SU-DHL-6 (cell line): ENCODE measurements around the gene CYP2W1.

ENCODE experiments used
- H2AFZ ChIP-seq: fragments of 200-600 bp; sonication (generic); 2 replicates; pipeline ENCODE4 v1.6.1; 2014; ENCODE audit warnings: low read depth, mild to moderate bottlenecking, moderate library complexity, mixed read lengths, antibody characterized with exemption, low read length; ENCODE audit not compliant: severe bottlenecking
- H3F3A ChIP-seq: fragments of 200-600 bp; shearing (Covaris generic); 2 replicates; pipeline ENCODE4 v1.6.0; 2016; ENCODE audit warnings: antibody characterized with exemption, mild to moderate bottlenecking; ENCODE audit not compliant: insufficient read depth
- H3K27ac ChIP-seq: fragments of 200-600 bp; sonication (generic); 2 replicates; pipeline ENCODE4 v1.5.1; 2016; ENCODE audit warnings: low read depth, mild to moderate bottlenecking, low read length, moderate library complexity, mixed read lengths
- H3K27me3 ChIP-seq: fragments of 200-600 bp; sonication (generic), shearing (Covaris generic); 2 replicates; pipeline ENCODE4 v1.6.0; 2014; ENCODE audit warnings: mild to moderate bottlenecking, low read length
- H3K36me3 ChIP-seq: fragments of 200-600 bp; sonication (generic); 2 replicates; pipeline ENCODE4 v1.6.1; 2014; ENCODE audit warnings: mild to moderate bottlenecking, low read length, mixed read lengths
- H3K4me2 ChIP-seq: fragments of 300-600, 200-600 bp; shearing (Covaris generic), sonication (generic); 2 replicates; pipeline ENCODE4 v1.6.0; 2014; ENCODE audit warnings: low read length, low read depth, mild to moderate bottlenecking; ENCODE audit not compliant: poor library complexity, severe bottlenecking
- H3K4me3 ChIP-seq: fragments of 200-600 bp; sonication (generic); 2 replicates; pipeline ENCODE4 v1.5.1; 2014; ENCODE audit warnings: antibody characterized with exemption, low read length, mild to moderate bottlenecking, mixed read lengths; ENCODE audit not compliant: insufficient read depth, poor library complexity, severe bottlenecking
- H3K79me2 ChIP-seq: fragments of 200-600 bp; sonication (generic); 2 replicates; pipeline ENCODE4 v1.6.1; 2014; ENCODE audit warnings: mild to moderate bottlenecking, low read length, moderate library complexity; ENCODE audit not compliant: insufficient read depth
- H3K9ac ChIP-seq: fragments of 200-600 bp; sonication (generic); 2 replicates; pipeline ENCODE4 v1.7.0; 2014; ENCODE audit warnings: mild to moderate bottlenecking, low read length
- H3K9me2 ChIP-seq: fragments of 200-600 bp; sonication (generic); replicated peaks from 2 replicates; pipeline ENCODE4 v1.6.1; 2014; ENCODE audit warnings: low read length; ENCODE audit not compliant: insufficient read depth
- H3K9me3 ChIP-seq: fragments of 200-600 bp; sonication (generic); 2 replicates; pipeline ENCODE4 v1.6.1; 2014; ENCODE audit warnings: low read length, mixed read lengths; ENCODE audit not compliant: insufficient read depth
- H4K20me1 ChIP-seq: fragments of 200-600 bp; sonication (generic); 2 replicates; pipeline ENCODE4 v1.6.1; 2014; ENCODE audit warnings: low read depth, mild to moderate bottlenecking, antibody characterized with exemption, low read length, moderate library complexity, mixed read lengths
- CTCF ChIP-seq: fragments of 200-600 bp; sonication (generic); IDR thresholded peaks from one replicate; pipeline ENCODE4 v1.5.1; 2017; ENCODE audit warnings: antibody characterized with exemption, mild to moderate bottlenecking, low read length, moderate library complexity; ENCODE audit not compliant: insufficient read depth, poor library complexity, severe bottlenecking
- EZH2phosphoT487 ChIP-seq: fragments of 200-600 bp; sonication (generic), shearing (Covaris generic); conservative IDR thresholded peaks from 2 replicates; pipeline ENCODE4 v1.6.1; 2018; ENCODE audit warnings: mild to moderate bottlenecking, antibody characterized with exemption, low read length, moderate library complexity, mixed read lengths

The CYP2W1 gene

DNA sequence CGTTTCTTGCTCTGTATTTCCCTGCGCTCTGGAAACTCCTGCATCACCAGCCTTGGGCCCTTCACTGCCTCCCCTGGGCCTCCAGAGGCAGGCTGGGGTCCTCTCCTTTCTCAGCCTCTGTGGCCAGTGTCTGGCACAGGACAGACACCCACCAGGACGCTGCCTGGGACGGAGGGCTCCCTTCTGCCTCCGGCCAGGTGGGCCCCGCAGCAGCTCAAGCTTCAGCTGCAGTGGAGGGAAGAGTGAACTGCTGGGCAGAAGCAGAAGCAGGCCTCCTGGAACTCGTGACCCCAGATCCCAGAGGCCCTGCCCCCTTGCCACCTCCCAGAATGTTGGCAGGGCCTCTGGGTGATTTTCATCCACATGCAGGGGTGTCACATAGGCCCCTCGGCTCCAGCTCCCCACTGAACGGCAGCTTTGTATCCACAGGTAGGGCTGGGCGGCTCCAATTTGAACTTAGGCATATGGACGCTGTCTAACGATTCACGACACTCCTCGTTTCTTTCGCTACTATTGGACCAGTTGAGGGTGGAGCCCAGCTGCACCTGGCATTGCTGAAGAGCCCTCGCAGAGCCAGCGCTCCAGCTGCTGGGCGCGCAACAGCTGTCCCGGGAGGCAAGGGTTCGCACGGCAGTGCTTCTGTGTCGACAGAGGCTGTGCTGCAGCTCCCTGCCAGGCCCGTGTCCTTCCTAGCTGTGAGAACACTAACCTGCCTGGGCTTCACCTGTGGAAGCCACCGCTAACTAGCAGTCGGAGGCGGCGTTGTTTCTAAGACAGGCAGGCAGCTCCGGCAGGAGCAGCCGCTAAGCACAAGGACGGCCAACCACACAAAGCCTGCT lies 43.0 kb downstream of the CYP2W1 start:
- H3K27ac ChIP-seq: peak overlapping the region; percentile 92
- H3K36me3 ChIP-seq: no peaks in the 10 kb centered on the region
- H3K79me2 ChIP-seq: no peaks in the 10 kb centered on the region
- H3K9ac ChIP-seq: peak overlapping the region; percentile 68; the same call in 1 of the 2 replicates
- no peak overlapping the region for H3K4me3 ChIP-seq
- H3K4me2 ChIP-seq: peak overlapping the region; percentile 66
- no peaks in the 10 kb centered on the region for H3K9me2 ChIP-seq
- H3K27me3 ChIP-seq: no peaks in the 10 kb centered on the region
- TF ChIP-seq CTCF: no peak
- no peak for TF ChIP-seq EZH2phosphoT487
- no peak overlapping the region for H2AFZ ChIP-seq
- peaks cover 41% of the 10 kb centered on the region for H3F3A ChIP-seq
- no peaks in the 10 kb centered on the region for H3K9me3 ChIP-seq
- 0 out of 2 replicates have a peak, but pooled peaks cover 3% of the 10 kb centered on the region for H4K20me1 ChIP-seq

DNA sequence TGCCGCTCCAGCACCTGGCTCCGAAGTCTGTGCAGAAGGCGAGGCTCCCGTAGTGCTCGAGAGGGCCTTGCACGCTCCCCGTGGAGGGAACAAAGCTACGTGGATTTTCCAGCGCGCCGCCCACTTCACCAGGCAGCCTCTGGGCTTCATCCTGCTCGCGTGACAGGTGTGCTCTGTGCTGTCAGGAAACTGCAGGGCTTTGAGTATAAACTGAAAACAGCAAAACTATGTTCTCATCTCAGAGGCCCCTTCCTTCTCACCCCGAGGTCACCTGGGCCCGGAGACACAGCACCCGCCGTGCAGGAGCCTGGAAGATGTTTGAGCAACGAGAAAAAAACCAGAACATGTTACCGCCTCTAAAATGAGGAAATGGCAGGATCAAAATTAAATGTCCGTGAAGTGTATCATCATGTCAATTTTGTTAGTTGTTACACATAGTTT lies 43.8 kb downstream of the CYP2W1 start:
- Histone ChIP-seq H3F3A (peaks cover 41% of the 10 kb centered on the region), H3K4me3 (peak overlapping the region; percentile 52), H3K9ac (peak overlapping the region; percentile 68; the same call in 1 of the 2 replicates), H3K9me2 (no peaks in the 10 kb centered on the region), H3K36me3 (no peaks in the 10 kb centered on the region), H3K27me3 (no peaks in the 10 kb centered on the region), H3K4me2 (peak overlapping the region; percentile 66), H3K79me2 (no peaks in the 10 kb centered on the region), H3K9me3 (no peaks in the 10 kb centered on the region), H2AFZ (no peak overlapping the region), H4K20me1 (0 out of 2 replicates have a peak, but pooled peaks cover 3% of the 10 kb centered on the region), H3K27ac (peak overlapping the region; percentile 92)
- TF ChIP-seq CTCF (no peak), EZH2phosphoT487 (no peak)

DNA sequence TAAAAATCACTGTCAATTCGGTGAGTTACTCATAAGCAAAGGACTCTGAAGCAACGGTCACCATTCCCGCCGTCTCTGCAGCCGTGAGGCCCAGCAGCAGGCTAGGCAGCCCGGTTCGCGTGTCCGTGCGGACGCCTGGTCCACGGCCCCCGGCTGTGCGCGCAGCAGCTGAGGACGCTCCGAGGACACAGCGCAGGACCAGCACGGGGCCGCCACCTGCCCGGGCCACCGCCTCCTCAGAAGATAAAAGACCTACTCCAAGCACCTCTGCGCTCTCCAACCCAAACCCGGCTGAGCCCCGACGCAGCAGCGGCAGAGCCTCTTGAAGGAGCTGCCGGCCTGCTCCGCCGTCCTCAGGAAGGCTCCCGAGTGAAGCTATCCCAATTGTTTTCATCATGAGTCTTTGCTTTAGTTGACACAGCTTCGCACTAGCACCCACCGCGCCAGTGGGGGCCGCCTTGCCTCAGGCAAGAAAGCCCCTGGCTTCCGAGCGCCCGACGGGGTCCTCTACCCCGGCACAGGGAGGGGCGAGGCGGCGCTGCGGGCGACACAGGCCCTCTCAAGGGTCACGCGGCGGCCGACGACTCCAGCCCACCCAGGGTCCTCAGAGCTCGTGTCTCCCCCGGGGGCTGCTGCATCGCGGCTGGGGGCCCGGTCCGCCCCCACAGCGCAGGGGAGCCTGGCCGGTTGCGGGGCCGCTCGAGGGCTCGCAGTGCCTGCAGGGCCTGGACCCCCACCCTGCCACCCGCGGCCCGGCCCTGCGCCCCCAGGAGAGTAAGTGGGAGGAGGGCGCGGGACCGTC lies 44.5 kb downstream of the CYP2W1 start:
- TF ChIP-seq EZH2phosphoT487 (no peak), CTCF (no peak)
- Histone ChIP-seq H2AFZ (no peak overlapping the region), H3K9ac (peak overlapping the region; percentile 68), H3K9me3 (no peaks in the 10 kb centered on the region), H3K9me2 (no peaks in the 10 kb centered on the region), H4K20me1 (no peaks in the 10 kb centered on the region), H3K79me2 (no peaks in the 10 kb centered on the region), H3K27me3 (no peaks in the 10 kb centered on the region), H3K4me3 (peak overlapping the region; percentile 52), H3K4me2 (peak overlapping the region; percentile 66), H3K36me3 (no peaks in the 10 kb centered on the region), H3F3A (peaks cover 41% of the 10 kb centered on the region), H3K27ac (peak overlapping the region; percentile 92)
